Measurements from ENCODE around the gene ARL10.

- no peak for TF ChIP-seq CTCF (IDR thresholded peaks at IDR 0.05)
- TF ChIP-seq EZH2 (IDR thresholded peaks at IDR 0.05; ENCODE audit: borderline replicate concordance, insufficient read depth, low read depth, low read length, poor library complexity, severe bottlenecking): no peak
These were observed 16.7 kb downstream of the ARL10 start for GRCh38 chr5:176381979-176382378.
